ENCODE results near the gene ERGIC2. TPM values are rescaled to one million over a fixed set of nuclear protein-coding genes. Genes with fewer than 3 reads are reported as not detected.

Gene ERGIC2
- total RNA-seq, 1 donor from 2014 or later, result 43.7 TPM

GRCh38 chr12:29382251-29382650 is 1.3 kb upstream of the ERGIC2 start:
- TF ChIP-seq CTCF (IDR thresholded peaks at IDR 0.05), result no peak
- Mint-ChIP-seq H3K9me3 (no peaks in the 10 kb centered on the region), H3K27me3 (no peaks in the 10 kb centered on the region), H3K36me3 (ENCODE audit: low read depth) (peaks cover 11% of the 10 kb centered on the region), H3K27ac (peak overlapping the region; percentile 94), H3K4me1 (peaks cover 31% of the 10 kb centered on the region), H3K4me3 (peak overlapping the region; percentile 94)
- ChIA-PET CTCF (no interaction called here), POLR2A (no interaction called here)
- intact Hi-C loops (cut with micrococcal nuclease), result loop anchor here (5.0 to 10.0 kb wide), 3 partner anchors 235 to 1943 kb away; partner anchors contain the start of genes FAR2 and SINHCAF
- no peak for ATAC-seq (ENCODE audit: low read depth)
- DNase-seq, result no peak

GRCh38 chr12:29376118-29376517 is 4.9 kb downstream of the ERGIC2 start:
- no peak for DNase-seq
- Mint-ChIP-seq H3K9me3 (no peaks in the 10 kb centered on the region), H3K27ac (no peak overlapping the region), H3K4me3 (no peak overlapping the region), H3K4me1 (peaks cover 39% of the 10 kb centered on the region), H3K27me3 (no peaks in the 10 kb centered on the region), H3K36me3 (ENCODE audit: low read depth) (peaks cover 21% of the 10 kb centered on the region)
- ChIA-PET CTCF (no interaction called here), POLR2A (no interaction called here)
- TF ChIP-seq CTCF (IDR thresholded peaks at IDR 0.05), result no peak
- no peak for ATAC-seq (ENCODE audit: low read depth)
- intact Hi-C loops (cut with micrococcal nuclease), result no loop called here

- no peak for TF ChIP-seq CTCF (IDR thresholded peaks at IDR 0.05)
- H3K36me3 Mint-ChIP-seq (ENCODE audit: low read depth), result peaks cover 25% of the 10 kb centered on the region
- ChIA-PET CTCF (no interaction called here), POLR2A (no interaction called here)
- DNase-seq (no peak), ATAC-seq (ENCODE audit: low read depth) (no peak)
- no peak overlapping the region for H3K4me3 Mint-ChIP-seq
- intact Hi-C loops (cut with micrococcal nuclease), result no loop called here
- H3K4me1 Mint-ChIP-seq, result peaks cover 32% of the 10 kb centered on the region
- H3K27me3 Mint-ChIP-seq, result no peaks in the 10 kb centered on the region
- no peak overlapping the region for H3K27ac Mint-ChIP-seq
- H3K9me3 Mint-ChIP-seq, result no peaks in the 10 kb centered on the region
These were observed 6.1 kb downstream of the ERGIC2 start for GRCh38 chr12:29374913-29375312.

GRCh38 chr12:29374012-29374411 is 7.0 kb downstream of the ERGIC2 start:
- no peak for ATAC-seq (ENCODE audit: low read depth)
- Mint-ChIP-seq H3K36me3 (ENCODE audit: low read depth) (peaks cover 28% of the 10 kb centered on the region), H3K4me1 (peaks cover 23% of the 10 kb centered on the region), H3K9me3 (no peaks in the 10 kb centered on the region), H3K27me3 (no peaks in the 10 kb centered on the region), H3K27ac (no peak overlapping the region), H3K4me3 (no peak overlapping the region)
- ChIA-PET CTCF (no interaction called here), POLR2A (no interaction called here)
- no peak for TF ChIP-seq CTCF (IDR thresholded peaks at IDR 0.05)
- DNase-seq, result no peak
- intact Hi-C loops (cut with micrococcal nuclease), result no loop called here

- TF ChIP-seq CTCF (IDR thresholded peaks at IDR 0.05), result no peak
- Mint-ChIP-seq H3K4me1 (no peaks in the 10 kb centered on the region), H3K27ac (no peak overlapping the region)
These were observed 15.9 kb downstream of the ERGIC2 start for GRCh38 chr12:29365091-29365490.

More at GRCh38 chr12:29365091-29365490, 15.9 kb downstream of the ERGIC2 start:
- intact Hi-C loops (cut with micrococcal nuclease), result no loop called here
- Mint-ChIP-seq H3K4me3 (no peak overlapping the region), H3K27me3 (no peaks in the 10 kb centered on the region), H3K9me3 (peaks cover 5% of the 10 kb centered on the region), H3K36me3 (ENCODE audit: low read depth) (peaks cover 64% of the 10 kb centered on the region)
- DNase-seq (no peak), ATAC-seq (ENCODE audit: low read depth) (no peak)
- CTCF ChIA-PET, result no interaction called here
- POLR2A ChIA-PET, result no interaction called here

All from activated B cell treated with CpG ODN at 0.5 μM for 24 hours (primary cell).